ACC112 (cell line): ENCODE data around the gene DPPA3.

Source experiments
- H2AFZ ChIP-seq: fragments of 200-600 bp; sonication (generic); one replicate; pipeline ENCODE4 v1.6.0; 2017; ENCODE audit warnings: antibody characterized with exemption, low read length; ENCODE audit not compliant: unreplicated experiment
- H3K27ac ChIP-seq: fragments of 200-600 bp; sonication (generic); 2 replicates; pipeline ENCODE4 v1.5.1; 2014; ENCODE audit warnings: low read depth, mild to moderate bottlenecking, antibody characterized with exemption, low read length, moderate library complexity
- H3K27me3 ChIP-seq: fragments of 200-600 bp; sonication (generic); 2 replicates; pipeline ENCODE4 v1.6.1; 2014; ENCODE audit warnings: mild to moderate bottlenecking, antibody characterized with exemption, low read length, moderate library complexity, mixed read lengths; ENCODE audit not compliant: insufficient read depth
- H3K36me3 ChIP-seq: fragments of 200-600 bp; sonication (generic); 2 replicates; pipeline ENCODE4 v1.6.1; 2016; ENCODE audit warnings: mild to moderate bottlenecking, antibody characterized with exemption, low read length, moderate library complexity, mixed read lengths; ENCODE audit not compliant: insufficient read depth
- H3K4me1 ChIP-seq: fragments of 200-600 bp; sonication (generic); one replicate; pipeline ENCODE4 v1.6.1; 2016; ENCODE audit warnings: low read length, mixed read lengths; ENCODE audit not compliant: insufficient read depth, unreplicated experiment, control insufficient read depth
- H3K4me3 ChIP-seq: fragments of 200-600 bp; sonication (generic); 2 replicates; pipeline ENCODE4 v1.5.1; 2014; ENCODE audit warnings: mild to moderate bottlenecking, low read depth, low read length
- H3K79me2 ChIP-seq: fragments of 200-600 bp; sonication (generic); one replicate; pipeline ENCODE4 v1.6.0; 2016; ENCODE audit warnings: low read length; ENCODE audit not compliant: control insufficient read depth, unreplicated experiment, insufficient read depth

Gene DPPA3

GRCh38 chr12:7694556-7695236, 16.5 kb upstream of the DPPA3 start:
- Histone ChIP-seq H3K4me3 (no peak overlapping the region), H3K27ac (no peak overlapping the region), H3K4me1 (peaks cover 7% of the 10 kb centered on the region)

GRCh38 chr12:7695237-7695560, 16.0 kb upstream of the DPPA3 start:
- Histone ChIP-seq H2AFZ (no peak overlapping the region), H3K27ac (no peak overlapping the region)

More at GRCh38 chr12:7694556-7695236, 16.5 kb upstream of the DPPA3 start:
- Histone ChIP-seq H2AFZ (no peak overlapping the region), H3K36me3 (no peaks in the 10 kb centered on the region), H3K79me2 (no peaks in the 10 kb centered on the region), H3K27me3 (no peaks in the 10 kb centered on the region)

GRCh38 chr12:7695566-7696197, 15.6 kb upstream of the DPPA3 start, which contains the start of gene GDF3:
GDF3 (minus strand) TSS chr12:7695775; CDS start chr12:7695728, 47 bp downstream.
- no peak within 1 kb of the TSS for H2AFZ ChIP-seq
- H3K4me1 ChIP-seq: peaks cover 7% of the 10 kb centered on the region
- 0 out of 2 replicates have a peak within 1 kb of the TSS, but pooled peaks have one; percentile 32 for H3K4me3 ChIP-seq
- H3K27ac ChIP-seq: no peak within 1 kb of the TSS
- H3K79me2 ChIP-seq: no peaks in the 10 kb centered on the region
- no peaks in the 10 kb centered on the region for H3K36me3 ChIP-seq
- no peaks in the 10 kb centered on the region for H3K27me3 ChIP-seq

More at GRCh38 chr12:7695237-7695560, 16.0 kb upstream of the DPPA3 start:
- Histone ChIP-seq H3K27me3 (no peaks in the 10 kb centered on the region), H3K79me2 (no peaks in the 10 kb centered on the region), H3K4me3 (0 out of 2 replicates have a peak overlapping the region, but pooled peaks have one; percentile 32), H3K4me1 (peaks cover 7% of the 10 kb centered on the region), H3K36me3 (no peaks in the 10 kb centered on the region)

GRCh38 chr12:7705846-7706245, 5.4 kb upstream of the DPPA3 start:
- no peak overlapping the region for H3K27ac ChIP-seq

GRCh38 chr12:7709969-7710675, 1.1 kb upstream of the DPPA3 start:
- Histone ChIP-seq H3K36me3 (no peaks in the 10 kb centered on the region), H3K27me3 (peaks cover 17% of the 10 kb centered on the region), H3K4me1 (no peaks in the 10 kb centered on the region), H3K4me3 (no peak overlapping the region), H3K79me2 (no peaks in the 10 kb centered on the region), H2AFZ (no peak overlapping the region), H3K27ac (no peak overlapping the region)

More at GRCh38 chr12:7705846-7706245, 5.4 kb upstream of the DPPA3 start:
- no peaks in the 10 kb centered on the region for H3K4me1 ChIP-seq
- H3K27me3 ChIP-seq: peaks cover 11% of the 10 kb centered on the region
- H3K4me3 ChIP-seq: no peak overlapping the region
- no peak overlapping the region for H2AFZ ChIP-seq
- H3K36me3 ChIP-seq: no peaks in the 10 kb centered on the region
- no peaks in the 10 kb centered on the region for H3K79me2 ChIP-seq

GRCh38 chr12:7712841-7713442, 1.7 kb downstream of the DPPA3 start:
- Histone ChIP-seq H3K4me3 (no peak overlapping the region), H3K4me1 (no peaks in the 10 kb centered on the region), H3K27ac (no peak overlapping the region), H3K79me2 (no peaks in the 10 kb centered on the region), H2AFZ (no peak overlapping the region), H3K36me3 (no peaks in the 10 kb centered on the region), H3K27me3 (peaks cover 20% of the 10 kb centered on the region)

- H3K36me3 ChIP-seq: no peaks in the 10 kb centered on the region
These were observed 5.1 kb downstream of the DPPA3 start for GRCh38 chr12:7716381-7716780.

GRCh38 chr12:7719946-7720730, 8.9 kb downstream of the DPPA3 start:
- Histone ChIP-seq H3K79me2 (no peaks in the 10 kb centered on the region), H3K4me3 (no peak overlapping the region), H3K27me3 (0 out of 2 replicates have a peak, but pooled peaks cover 3% of the 10 kb centered on the region), H3K4me1 (no peaks in the 10 kb centered on the region), H3K36me3 (no peaks in the 10 kb centered on the region), H3K27ac (no peak overlapping the region), H2AFZ (no peak overlapping the region)

More at GRCh38 chr12:7716381-7716780, 5.1 kb downstream of the DPPA3 start:
- Histone ChIP-seq H3K79me2 (no peaks in the 10 kb centered on the region), H3K4me3 (no peak overlapping the region), H3K27ac (no peak overlapping the region), H2AFZ (no peak overlapping the region), H3K27me3 (peaks cover 5% of the 10 kb centered on the region), H3K4me1 (no peaks in the 10 kb centered on the region)

- Histone ChIP-seq H3K4me1 (no peaks in the 10 kb centered on the region), H3K27me3 (peaks cover 20% of the 10 kb centered on the region), H3K36me3 (no peaks in the 10 kb centered on the region), H3K4me3 (no peak overlapping the region), H3K27ac (no peak overlapping the region), H2AFZ (no peak overlapping the region), H3K79me2 (no peaks in the 10 kb centered on the region)
These were observed 12.7 kb downstream of the DPPA3 start for GRCh38 chr12:7723926-7724325.

- no peaks in the 10 kb centered on the region for H3K36me3 ChIP-seq
- H3K79me2 ChIP-seq: no peaks in the 10 kb centered on the region
- no peak overlapping the region for H3K27ac ChIP-seq
- H3K4me3 ChIP-seq: no peak overlapping the region
- no peak overlapping the region for H2AFZ ChIP-seq
- H3K4me1 ChIP-seq: no peaks in the 10 kb centered on the region
- H3K27me3 ChIP-seq: peaks cover 31% of the 10 kb centered on the region
These were observed 18.5 kb downstream of the DPPA3 start for GRCh38 chr12:7729746-7730145.
